H9 (cell line): ENCODE data around the gene KLK7. TPM values are rescaled to one million over a fixed set of nuclear protein-coding genes. Genes with fewer than 3 reads are reported as not detected.
A peak's percentile ranks its signal among the peaks of the same experiment; 100 is the strongest.
"Not testable (repeated sequence)": the region's sequence is repeated elsewhere in the genome, so short reads cannot be mapped to it uniquely, and the experiment has no call there.

Experiments used
- DNase-seq: peaks from one replicate; pipeline ENCODE4 v3.0.0-alpha.2; 2017
- H2AFZ ChIP-seq: one replicate; pipeline ENCODE4 v1.6.1; 2013; ENCODE audit warnings: mild to moderate bottlenecking, low read length, control low read depth, moderate library complexity
- H2AK5ac ChIP-seq: 2 replicates; pipeline ENCODE4 v1.6.1; 2013; ENCODE audit warnings: low read length, control low read depth, mixed read lengths; ENCODE audit not compliant: insufficient read length
- H2BK120ac ChIP-seq: one replicate; pipeline ENCODE4 v1.6.1; 2013; ENCODE audit warnings: low read depth, mild to moderate bottlenecking, low read length, control low read depth, inconsistent platforms; ENCODE audit not compliant: poor library complexity, severe bottlenecking
- H2BK12ac ChIP-seq: 2 replicates; pipeline ENCODE4 v1.6.1; 2013; ENCODE audit warnings: low read length, control low read depth, mixed read lengths, low read depth; ENCODE audit not compliant: insufficient read length
- H2BK15ac ChIP-seq: 2 replicates; pipeline ENCODE4 v1.6.1; 2013; ENCODE audit warnings: low read depth, low read length, control low read depth
- H2BK20ac ChIP-seq: one replicate; pipeline ENCODE4 v1.6.1; 2013; ENCODE audit warnings: low read depth, mild to moderate bottlenecking, low read length, control low read depth, inconsistent platforms; ENCODE audit not compliant: poor library complexity, severe bottlenecking
- H2BK5ac ChIP-seq: 2 replicates; pipeline ENCODE4 v1.6.1; 2013; ENCODE audit warnings: low read length, control low read depth, mixed read lengths; ENCODE audit not compliant: insufficient read length
- H3K14ac ChIP-seq: 2 replicates; pipeline ENCODE4 v1.6.1; 2013; ENCODE audit warnings: low read length, control low read depth; ENCODE audit not compliant: insufficient read depth
- H3K18ac ChIP-seq: 2 replicates; pipeline ENCODE4 v1.6.1; 2013; ENCODE audit warnings: low read depth, mild to moderate bottlenecking, mixed read lengths, low read length, control low read depth; ENCODE audit not compliant: insufficient read length
- H3K23ac ChIP-seq: 2 replicates; pipeline ENCODE4 v1.6.1; 2013; ENCODE audit warnings: low read length, control low read depth, mixed read lengths, low read depth; ENCODE audit not compliant: insufficient read length
- H3K23me2 ChIP-seq: 2 replicates; pipeline ENCODE4 v1.6.1; 2013; ENCODE audit warnings: low read depth, mild to moderate bottlenecking, mixed read lengths, low read length, control low read depth; ENCODE audit not compliant: insufficient read length, poor library complexity, severe bottlenecking
- H3K27ac ChIP-seq: 2 replicates; pipeline ENCODE4 v1.5.1; 2013; ENCODE audit warnings: low read length, control low read depth, mixed read lengths, low read depth; ENCODE audit not compliant: insufficient read length
- H3K27me3 ChIP-seq: 2 replicates; pipeline ENCODE4 v1.6.1; 2013; ENCODE audit warnings: low read length, control low read depth, inconsistent platforms; ENCODE audit not compliant: insufficient read depth
- H3K4ac ChIP-seq: 2 replicates; pipeline ENCODE4 v1.6.1; 2013; ENCODE audit warnings: low read depth, mild to moderate bottlenecking, control low read depth, inconsistent platforms, low read length, moderate library complexity
- H3K4me1 ChIP-seq: 2 replicates; pipeline ENCODE4 v1.6.1; 2013; ENCODE audit warnings: low read length, control low read depth, inconsistent platforms; ENCODE audit not compliant: insufficient read depth
- H3K4me2 ChIP-seq: 2 replicates; pipeline ENCODE4 v1.6.1; 2013; ENCODE audit warnings: low read length, control low read depth, mixed read lengths; ENCODE audit not compliant: insufficient read length, insufficient read depth
- H3K56ac ChIP-seq: 2 replicates; pipeline ENCODE4 v1.6.1; 2013; ENCODE audit warnings: low read depth, mild to moderate bottlenecking, mixed read lengths, low read length, control low read depth; ENCODE audit not compliant: insufficient read length
- H3K79me1 ChIP-seq: 2 replicates; pipeline ENCODE4 v1.6.1; 2013; ENCODE audit warnings: low read depth, mild to moderate bottlenecking, moderate library complexity, low read length, control low read depth, inconsistent platforms; ENCODE audit not compliant: insufficient read depth, poor library complexity, severe bottlenecking
- H3K79me2 ChIP-seq: 2 replicates; pipeline ENCODE4 v1.6.1; 2013; ENCODE audit warnings: low read length, control low read depth, inconsistent platforms; ENCODE audit not compliant: insufficient read depth
- H3K9ac ChIP-seq: 2 replicates; pipeline ENCODE4 v1.6.1; 2013; ENCODE audit warnings: low read length, control low read depth, mixed read lengths; ENCODE audit not compliant: insufficient read length; ENCODE audit errors: extremely low read depth
- H3K9me3 ChIP-seq: one replicate; pipeline ENCODE4 v1.6.1; 2013; ENCODE audit warnings: low read depth, low read length, inconsistent platforms; ENCODE audit not compliant: control insufficient read depth
- H3T11ph ChIP-seq: one replicate; pipeline ENCODE4 v1.6.1; 2013; ENCODE audit warnings: mild to moderate bottlenecking, low read length, control low read depth, inconsistent platforms
- H4K20me1 ChIP-seq: one replicate; pipeline ENCODE4 v1.6.1; 2013; ENCODE audit not compliant: control insufficient read depth, insufficient read length, insufficient read depth
- H4K5ac ChIP-seq: 2 replicates; pipeline ENCODE4 v1.6.1; 2013; ENCODE audit warnings: low read depth, mild to moderate bottlenecking, mixed read lengths, low read length, control low read depth; ENCODE audit not compliant: insufficient read length
- H4K8ac ChIP-seq: replicated peaks from 2 replicates; pipeline ENCODE4 v1.6.1; 2013; ENCODE audit warnings: low read length, control low read depth, mixed read lengths, low read depth; ENCODE audit not compliant: insufficient read length
- H4K91ac ChIP-seq: 2 replicates; pipeline ENCODE4 v1.6.1; 2013; ENCODE audit warnings: low read depth, mild to moderate bottlenecking, moderate library complexity, mixed read lengths, low read length, control low read depth; ENCODE audit not compliant: insufficient read length
- H3K27ac Mint-ChIP-seq, 3 experiments: 2 replicates in 2 of 3; 3 replicates in 1 of 3; pipeline ENCODE4 v1.8.0; 2020 to 2021; ENCODE audit warnings: mixed read lengths in 3 of 3, mild to moderate bottlenecking in 1 of 3, moderate library complexity in 1 of 3
- H3K27me3 Mint-ChIP-seq: 2 replicates; pipeline ENCODE4 v1.8.0; 2021; ENCODE audit warnings: low read depth, mild to moderate bottlenecking, moderate library complexity, mixed read lengths
- H3K36me3 Mint-ChIP-seq, 3 experiments: 2 replicates in 2 of 3; 3 replicates in 1 of 3; pipeline ENCODE4 v1.8.0; 2020 to 2021; ENCODE audit warnings: low read depth in 3 of 3, mixed read lengths in 3 of 3; ENCODE audit not compliant: insufficient read depth in 1 of 3
- H3K4me1 Mint-ChIP-seq, 2 experiments: 2 replicates each; pipeline ENCODE4 v1.8.0; 2020; ENCODE audit warnings: mixed read lengths in 2 of 2
- H3K4me3 Mint-ChIP-seq, 2 experiments: 2 replicates in 1 of 2; 3 replicates in 1 of 2; pipeline ENCODE4 v1.8.0; 2020 to 2021; ENCODE audit warnings: mild to moderate bottlenecking in 2 of 2, mixed read lengths in 2 of 2, moderate library complexity in 1 of 2
- H3K9me3 Mint-ChIP-seq, 2 experiments: 2 replicates in 1 of 2; 3 replicates in 1 of 2; pipeline ENCODE4 v1.8.0; 2020; ENCODE audit warnings: mild to moderate bottlenecking in 2 of 2, mixed read lengths in 2 of 2, moderate library complexity in 1 of 2
- WGBS: extraction: QIAGEN DNeasy Blood & Tissue Kit; methylation state at CpG from one replicate; pipeline ENCODE4 v1.1.7; 2013; ENCODE audit warnings: missing lambda C conversion rate, low lambda C conversion rate, mixed read lengths; ENCODE audit not compliant: insufficient read length; ENCODE audit errors: extremely low coverage; 5-methylcytosine and 5-hydroxymethylcytosine counted together
- total RNA-seq: library from RNA; stranded (reverse); gene quantifications from 2 replicates; pipeline ENCODE4 v1.2.1, GENCODE V29; 2021
- TF ChIP-seq, protein P1 (sequence below): fragments of 200-600 bp; sonication (generic); conservative IDR thresholded peaks from 3 replicates; pipeline ENCODE4 v1.8.0; 2021; ENCODE audit warnings: antibody characterized with exemption, mild to moderate bottlenecking

Gene KLK7
- total RNA-seq, 1 experiment from 2014 or later, result 0.52 TPM

DNA sequence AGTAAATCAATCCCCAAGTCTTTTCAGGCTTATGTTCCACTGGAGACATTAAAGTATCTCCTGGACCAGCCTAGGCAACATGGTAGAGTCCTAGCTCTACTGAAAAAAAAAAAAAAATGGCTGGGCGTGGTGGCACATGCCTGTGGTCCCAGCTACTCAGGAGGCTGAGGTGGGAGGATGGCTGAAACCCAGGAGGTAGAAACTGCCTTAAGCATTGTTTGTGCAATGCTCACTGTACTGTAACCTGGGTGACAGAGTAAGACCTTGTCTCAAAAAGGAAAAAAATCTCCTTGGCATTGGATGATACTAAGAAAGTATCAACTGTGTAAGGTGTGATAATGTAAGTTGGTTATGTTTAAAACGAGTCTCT, 8.9 kb upstream of the KLK7 start:
- H4K5ac ChIP-seq, result no peak overlapping the region
- H3K23ac ChIP-seq, result no peak overlapping the region
- TF ChIP-seq, protein P1, sequence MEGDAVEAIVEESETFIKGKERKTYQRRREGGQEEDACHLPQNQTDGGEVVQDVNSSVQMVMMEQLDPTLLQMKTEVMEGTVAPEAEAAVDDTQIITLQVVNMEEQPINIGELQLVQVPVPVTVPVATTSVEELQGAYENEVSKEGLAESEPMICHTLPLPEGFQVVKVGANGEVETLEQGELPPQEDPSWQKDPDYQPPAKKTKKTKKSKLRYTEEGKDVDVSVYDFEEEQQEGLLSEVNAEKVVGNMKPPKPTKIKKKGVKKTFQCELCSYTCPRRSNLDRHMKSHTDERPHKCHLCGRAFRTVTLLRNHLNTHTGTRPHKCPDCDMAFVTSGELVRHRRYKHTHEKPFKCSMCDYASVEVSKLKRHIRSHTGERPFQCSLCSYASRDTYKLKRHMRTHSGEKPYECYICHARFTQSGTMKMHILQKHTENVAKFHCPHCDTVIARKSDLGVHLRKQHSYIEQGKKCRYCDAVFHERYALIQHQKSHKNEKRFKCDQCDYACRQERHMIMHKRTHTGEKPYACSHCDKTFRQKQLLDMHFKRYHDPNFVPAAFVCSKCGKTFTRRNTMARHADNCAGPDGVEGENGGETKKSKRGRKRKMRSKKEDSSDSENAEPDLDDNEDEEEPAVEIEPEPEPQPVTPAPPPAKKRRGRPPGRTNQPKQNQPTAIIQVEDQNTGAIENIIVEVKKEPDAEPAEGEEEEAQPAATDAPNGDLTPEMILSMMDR, result no peak
- no peak overlapping the region for H2BK20ac ChIP-seq
- no peaks in the 10 kb centered on the region for H3K79me2 ChIP-seq
- Mint-ChIP-seq H3K36me3 (no peaks in the 10 kb centered on the region; a peak in 1 of 7 replicates), H3K4me1 (peaks cover 2 to 9% of the 10 kb centered on the region in 2 experiments; a peak in 2 of 4 replicates), H3K4me3 (no peak overlapping the region), H3K27ac (no peak overlapping the region), H3K9me3 (peaks cover 0 to 4% of the 10 kb centered on the region in 2 experiments; a peak in 1 of 5 replicates), H3K27me3 (peaks cover 43% of the 10 kb centered on the region)
- no peak overlapping the region for H2BK15ac ChIP-seq
- H2BK120ac ChIP-seq, result no peak overlapping the region
- H4K20me1 ChIP-seq, result no peaks in the 10 kb centered on the region
- H3K23me2 ChIP-seq, result no peaks in the 10 kb centered on the region
- no peak overlapping the region for H3K4me2 ChIP-seq
- H3K4me1 ChIP-seq, result no peaks in the 10 kb centered on the region
- H3K18ac ChIP-seq, result no peak overlapping the region
- H3K4ac ChIP-seq, result no peak overlapping the region
- H4K91ac ChIP-seq, result no peak overlapping the region
- no peaks in the 10 kb centered on the region for H3K9me3 ChIP-seq
- H3K27ac ChIP-seq, result no peak overlapping the region
- H3K14ac ChIP-seq, result no peak overlapping the region
- H2BK12ac ChIP-seq, result no peak overlapping the region
- H3K27me3 ChIP-seq, result no peaks in the 10 kb centered on the region
- H2BK5ac ChIP-seq, result no peak overlapping the region
- no peak for DNase-seq
- no peak overlapping the region for H3T11ph ChIP-seq
- H3K56ac ChIP-seq, result no peak overlapping the region
- H4K8ac ChIP-seq, result no peak overlapping the region
- no peak overlapping the region for H2AFZ ChIP-seq
- no peaks in the 10 kb centered on the region for H3K79me1 ChIP-seq
- WGBS, result 100% methylated on average over 1 of the region's 2 CpGs
- no peak overlapping the region for H2AK5ac ChIP-seq
- H3K9ac ChIP-seq, result no peak overlapping the region

DNA sequence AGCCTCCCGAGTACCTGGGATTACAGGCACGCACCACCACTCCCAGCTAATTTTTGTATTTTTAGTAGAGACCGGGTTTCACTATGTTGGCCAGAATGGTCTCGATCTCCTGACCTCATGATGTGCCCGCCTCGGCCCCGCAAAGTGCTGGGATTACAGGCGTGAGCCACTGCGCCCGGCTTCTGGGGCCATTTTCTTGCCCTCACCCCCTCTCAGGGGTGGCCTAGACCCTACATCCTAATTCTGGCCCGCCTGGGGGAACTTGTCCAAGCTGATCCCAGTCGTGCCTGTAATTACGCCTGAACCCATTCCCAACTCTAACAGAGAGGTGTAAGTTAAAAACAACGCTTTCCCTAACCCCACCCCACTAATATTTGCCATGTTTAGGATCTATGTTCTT, 699 bp upstream of the KLK7 start:
- not testable (repeated sequence) for H3K9ac ChIP-seq, H3K23me2 ChIP-seq, H3K79me1 ChIP-seq, H2BK12ac ChIP-seq, H2BK20ac ChIP-seq, H4K20me1 ChIP-seq, H3K79me2 ChIP-seq, H3T11ph ChIP-seq, H2BK15ac ChIP-seq, H3K9me3 Mint-ChIP-seq, H3K27ac Mint-ChIP-seq, H2AK5ac ChIP-seq, H3K27ac ChIP-seq, H3K4me1 ChIP-seq, H4K8ac ChIP-seq, H4K5ac ChIP-seq, H3K36me3 Mint-ChIP-seq, H2BK5ac ChIP-seq, H3K23ac ChIP-seq, H2BK120ac ChIP-seq, H4K91ac ChIP-seq, H3K14ac ChIP-seq, H3K9me3 ChIP-seq, DNase-seq, H3K18ac ChIP-seq, H3K27me3 ChIP-seq, H2AFZ ChIP-seq, H3K56ac ChIP-seq, H3K4ac ChIP-seq
- H3K4me2 ChIP-seq, result peak overlapping the region; percentile 74
- no CpG with 5 or more reads among the region's 14 CpGs for WGBS
- Mint-ChIP-seq H3K27me3 (peaks cover 50% of the 10 kb centered on the region), H3K4me1 (peaks cover 11 to 19% of the 10 kb centered on the region in 2 experiments), H3K4me3 (peak overlapping the region in 1 of 2 experiments; percentile 41; a peak in 3 of 5 replicates)
